Suprapubic skin (tissue), 4 donors: Measurements from ENCODE around the gene LIPF.
"Not testable (repeated sequence)": the region's sequence is repeated elsewhere in the genome, so short reads cannot be mapped to it uniquely, and the experiment has no call there.

ENCODE experiments used
- CTCF ChIP-seq, 2 donors: fragments of 200-600 bp in 1 of 2; fragments of 450-650 bp in 1 of 2; sonication (generic) in 1 of 2; IDR thresholded peaks; one replicate each; pipeline ENCODE4 v1.5.1; 2016 to 2019; ENCODE audit warnings: antibody characterized with exemption in 2 of 2, mild to moderate bottlenecking in 1 of 2, moderate library complexity in 1 of 2
- EP300 ChIP-seq: sonication (generic); formaldehyde crosslinking; IDR thresholded peaks from one replicate; pipeline ENCODE4 v1.6.1; 2017; ENCODE audit warnings: antibody characterized with exemption
- POLR2A ChIP-seq, 2 donors: fragments of 450-650 bp; IDR thresholded peaks; one replicate each; pipeline ENCODE4 v1.6.1; 2017; ENCODE audit warnings: antibody characterized with exemption in 2 of 2, mild to moderate bottlenecking in 2 of 2, moderate library complexity in 2 of 2
- POLR2AphosphoS5 ChIP-seq, 3 donors: sonication (generic); formaldehyde crosslinking; IDR thresholded peaks; one replicate each; pipeline ENCODE4 v1.6.1; 2017; ENCODE audit warnings: antibody characterized with exemption in 3 of 3

DNA sequence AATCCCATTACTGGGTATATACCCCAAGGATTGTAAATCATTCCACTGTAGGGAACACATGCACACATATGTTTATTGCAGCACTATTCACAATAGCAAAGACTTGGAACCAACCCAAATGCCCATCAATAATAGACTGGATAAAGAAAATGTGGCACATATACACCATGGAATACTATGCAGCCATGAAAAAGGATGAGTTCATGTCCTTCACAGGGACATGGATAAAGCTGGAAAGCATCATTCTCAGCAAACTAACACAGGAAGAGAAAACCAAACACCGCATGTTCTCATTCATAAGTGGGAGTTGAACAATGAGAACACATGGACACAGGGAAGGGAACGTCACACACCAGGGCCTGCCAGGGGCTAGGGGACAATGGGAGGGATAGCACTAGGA lies 1.1 kb upstream of the LIPF start:
- not testable (repeated sequence) for TF ChIP-seq POLR2A (IDR thresholded peaks at IDR 0.05); CTCF (IDR thresholded peaks at IDR 0.05); POLR2AphosphoS5 (IDR thresholded peaks at IDR 0.05); EP300
